DND-41 (cell line): ENCODE measurements around the gene SOX11.
"Not testable (repeated sequence)": the region's sequence is repeated elsewhere in the genome, so short reads cannot be mapped to it uniquely, and the experiment has no call there.

Source experiments
- ATAC-seq: fragments of 200-7000 bp; cut with Tn5 transposase; 3 replicates; pipeline ENCODE4 v1.9.1; 2021; ENCODE audit warnings: low read depth; ENCODE audit not compliant: insufficient read depth
- DNase-seq: peaks from one replicate; pipeline ENCODE4 v3.0.0-alpha.2; 2020
- H2AFZ ChIP-seq: 2 replicates; pipeline ENCODE4 v1.6.0; 2012; ENCODE audit warnings: low read depth, low read length
- H3K27ac ChIP-seq: 2 replicates; pipeline ENCODE4 v1.5.1; 2012; ENCODE audit warnings: low read length, inconsistent platforms
- H3K27me3 ChIP-seq: fragments of 200-600 bp; sonication (generic); 2 replicates; pipeline ENCODE4 v1.6.0; 2012; ENCODE audit warnings: low read length, mild to moderate bottlenecking, inconsistent platforms; ENCODE audit not compliant: insufficient read depth, poor library complexity
- H3K36me3 ChIP-seq: 2 replicates; pipeline ENCODE4 v1.5.1; 2012; ENCODE audit warnings: low read length, inconsistent platforms; ENCODE audit not compliant: insufficient read depth
- H3K4me1 ChIP-seq: 2 replicates; pipeline ENCODE4 v1.5.1; 2012; ENCODE audit warnings: mild to moderate bottlenecking, low read length; ENCODE audit not compliant: insufficient read depth
- H3K4me2 ChIP-seq: 2 replicates; pipeline ENCODE4 v1.6.0; 2012; ENCODE audit warnings: mild to moderate bottlenecking, moderate library complexity, low read length, inconsistent platforms; ENCODE audit not compliant: insufficient read depth
- H3K4me3 ChIP-seq, 2 experiments: fragments of 200-600 bp in 1 of 2; shearing (Covaris generic) in 1 of 2; 2 replicates each; pipeline ENCODE4 v1.5.1; 2012 to 2016; ENCODE audit warnings: inconsistent platforms in 2 of 2, low read length in 2 of 2, mild to moderate bottlenecking in 2 of 2, low read depth in 1 of 2, moderate library complexity in 1 of 2
- H3K79me2 ChIP-seq: 2 replicates; pipeline ENCODE4 v1.6.0; 2012; ENCODE audit warnings: low read length, inconsistent platforms; ENCODE audit not compliant: insufficient read depth
- H3K9ac ChIP-seq: 2 replicates; pipeline ENCODE4 v1.6.0; 2012; ENCODE audit warnings: low read depth, mild to moderate bottlenecking, inconsistent platforms, low read length, moderate library complexity
- H3K9me3 ChIP-seq: 2 replicates; pipeline ENCODE4 v1.5.1; 2012; ENCODE audit warnings: low read length, moderate library complexity, mild to moderate bottlenecking, inconsistent platforms; ENCODE audit not compliant: insufficient read depth, severe bottlenecking
- H4K20me1 ChIP-seq: 2 replicates; pipeline ENCODE4 v1.6.0; 2012; ENCODE audit warnings: low read length; ENCODE audit not compliant: insufficient read depth
- CTCF ChIP-seq: IDR thresholded peaks from 2 replicates; pipeline ENCODE4 v1.5.1; 2012; ENCODE audit warnings: borderline replicate concordance, low read length, moderate library complexity, mild to moderate bottlenecking; ENCODE audit not compliant: poor library complexity, severe bottlenecking; ENCODE audit errors: extremely low read depth
- EZH2 ChIP-seq: IDR thresholded peaks from 3 replicates; pipeline ENCODE4 v1.6.1; 2012; ENCODE audit warnings: borderline replicate concordance, low read depth, mild to moderate bottlenecking, moderate library complexity, low read length, inconsistent platforms; ENCODE audit not compliant: severe bottlenecking

The SOX11 gene

DNA sequence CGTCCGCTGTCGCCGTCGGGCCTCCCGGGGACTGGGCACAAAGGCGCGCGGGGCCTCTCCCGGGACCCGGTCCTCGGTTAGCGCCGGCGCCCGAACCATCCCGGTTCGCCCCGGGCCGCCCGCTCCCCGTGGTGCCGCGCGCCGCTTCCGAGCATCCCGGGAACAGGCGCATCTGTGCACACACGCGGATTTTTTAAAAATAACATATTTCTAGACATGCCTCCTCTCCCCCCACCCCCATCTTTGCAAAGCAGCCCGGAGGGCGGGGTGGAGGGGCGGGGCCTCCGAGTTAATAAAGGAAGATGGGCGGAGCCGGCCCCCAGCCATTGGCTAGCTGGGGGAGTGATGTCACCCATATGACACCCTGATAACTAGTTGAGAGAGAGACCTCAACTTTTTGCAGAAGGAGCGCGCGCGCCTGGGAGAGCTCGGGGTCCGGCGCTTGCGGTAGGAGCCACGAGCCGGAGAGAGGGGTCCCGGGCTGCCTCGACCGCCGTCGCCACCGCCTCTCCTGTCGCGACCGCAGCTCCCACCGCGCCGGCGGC, at the start of gene SOX11:
SOX11 (plus strand) TSS at position 400 of the 545 bp plus-strand sequence. CDS start 338 bp downstream, outside the sequence.
- H2AFZ ChIP-seq = no peak within 1 kb of the TSS
- H3K4me2 ChIP-seq = no peak within 1 kb of the TSS
- H3K9me3 ChIP-seq = peaks cover 2% of the 10 kb centered on the region
- no peak for DNase-seq
- H3K4me3 ChIP-seq = no peak within 1 kb of the TSS
- H3K4me1 ChIP-seq = peaks cover 21% of the 10 kb centered on the region
- H3K36me3 ChIP-seq = no peaks in the 10 kb centered on the region
- no peaks in the 10 kb centered on the region for H3K79me2 ChIP-seq
- no peaks in the 10 kb centered on the region for H4K20me1 ChIP-seq
- H3K27me3 ChIP-seq = no peaks in the 10 kb centered on the region
- no peak for ATAC-seq
- H3K9ac ChIP-seq = no peak within 1 kb of the TSS
- no peak within 1 kb of the TSS for H3K27ac ChIP-seq
- no peak for TF ChIP-seq EZH2
- no peak for TF ChIP-seq CTCF

DNA sequence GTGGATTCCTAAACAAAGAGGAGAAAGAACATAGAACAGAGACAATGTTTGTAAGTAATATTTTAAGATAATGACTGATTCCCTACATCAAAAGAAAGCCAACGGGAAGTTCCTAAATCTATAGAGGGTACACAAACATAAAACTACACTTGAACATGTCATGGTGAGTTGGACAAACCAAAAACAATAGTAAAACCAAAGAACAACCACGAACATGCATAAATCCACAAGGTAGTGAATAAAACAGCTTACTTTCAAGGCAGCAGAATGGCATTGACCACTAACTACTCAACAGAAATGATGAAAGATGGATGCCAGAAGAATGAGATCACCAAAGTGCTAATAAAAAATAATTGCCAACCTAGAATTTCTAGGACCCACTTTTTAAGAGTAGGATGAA, 39.5 kb upstream of the SOX11 start:
- H4K20me1 ChIP-seq, H3K4me3 ChIP-seq, H3K27me3 ChIP-seq, H2AFZ ChIP-seq, H3K4me2 ChIP-seq, H3K27ac ChIP-seq, ATAC-seq, H3K4me1 ChIP-seq, H3K9ac ChIP-seq, H3K36me3 ChIP-seq, H3K9me3 ChIP-seq, DNase-seq, H3K79me2 ChIP-seq: not testable (repeated sequence)

- H4K20me1 ChIP-seq, H3K9ac ChIP-seq, ATAC-seq, H3K27ac ChIP-seq, H2AFZ ChIP-seq, H3K4me1 ChIP-seq, H3K9me3 ChIP-seq, H3K4me3 ChIP-seq, H3K27me3 ChIP-seq, H3K36me3 ChIP-seq, DNase-seq, H3K4me2 ChIP-seq, H3K79me2 ChIP-seq: not testable (repeated sequence)
These were observed 38.4 kb upstream of the SOX11 start for GRCh38 chr2:5653756-5654155.

DNA sequence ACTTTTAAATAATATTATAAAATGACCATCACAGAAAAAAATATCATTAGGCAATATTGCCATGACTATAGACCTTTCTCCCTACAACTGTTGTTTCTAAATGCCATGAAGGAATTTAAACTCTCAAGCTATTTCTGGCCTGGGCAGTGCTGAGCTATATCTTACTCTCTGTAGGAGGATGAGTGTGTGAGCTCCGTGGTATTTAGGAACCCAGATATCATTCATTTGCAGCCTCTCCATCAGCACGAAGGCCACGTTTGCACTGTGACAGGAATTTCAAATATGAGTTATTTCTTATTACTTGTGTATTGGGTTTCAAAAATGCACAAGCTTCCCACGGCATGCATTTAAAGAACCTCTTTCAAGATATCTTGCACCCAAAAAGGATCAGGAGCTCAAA, 35.0 kb upstream of the SOX11 start:
- TF ChIP-seq EZH2 (no peak), CTCF (no peak)
- Histone ChIP-seq H2AFZ (no peak overlapping the region), H3K79me2 (no peaks in the 10 kb centered on the region), H3K4me3 (no peak overlapping the region), H3K27ac (no peak overlapping the region), H4K20me1 (no peaks in the 10 kb centered on the region), H3K27me3 (no peaks in the 10 kb centered on the region), H3K9ac (no peak overlapping the region), H3K4me2 (no peak overlapping the region), H3K4me1 (peaks cover 14% of the 10 kb centered on the region), H3K9me3 (peaks cover 3% of the 10 kb centered on the region), H3K36me3 (no peaks in the 10 kb centered on the region)
- DNase-seq (no peak), ATAC-seq (no peak)
